Measurements from ENCODE around the gene COL11A2. TPM values are rescaled to one million over a fixed set of nuclear protein-coding genes. Genes with fewer than 3 reads are reported as not detected.

COL11A2 gene
- total and polyA plus RNA-seq, 2 experiments from 2014 or later = 1.6 to 2.7 TPM

DNA sequence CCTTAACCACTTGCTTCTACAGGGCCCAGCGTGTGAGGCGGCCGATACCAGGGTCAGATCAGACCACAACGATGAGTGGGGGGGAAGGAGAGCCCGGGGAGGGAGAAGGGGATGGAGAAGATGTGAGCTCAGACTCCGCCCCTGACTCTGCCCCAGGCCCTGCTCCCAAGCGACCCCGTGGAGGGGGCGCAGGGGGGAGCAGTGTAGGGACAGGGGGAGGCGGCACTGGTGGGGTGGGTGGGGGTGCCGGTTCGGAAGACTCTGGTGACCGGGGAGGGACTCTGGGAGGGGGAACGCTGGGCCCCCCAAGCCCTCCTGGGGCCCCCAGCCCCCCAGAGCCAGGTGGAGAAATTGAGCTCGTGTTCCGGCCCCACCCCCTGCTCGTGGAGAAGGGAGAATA is 18.9 kb upstream of the COL11A2 start:
- DNase-seq (ENCODE audit: low spot score) (no peak), ATAC-seq (no peak)
- peaks cover 47% of the 10 kb centered on the region for H3K4me1 ChIP-seq (ENCODE audit: insufficient read depth)
- H3F3A ChIP-seq (replicated peaks; ENCODE audit: low read depth) = peaks cover 7% of the 10 kb centered on the region; the same call in 1 of the 2 replicates
- peak overlapping the region; percentile 90; the same call in 1 of the 2 replicates for H3K4me3 ChIP-seq
- peaks cover 5% of the 10 kb centered on the region; the same call in 1 of the 2 replicates for H3K79me2 ChIP-seq (replicated peaks; ENCODE audit: insufficient read depth)
- H4K20me1 ChIP-seq (replicated peaks; ENCODE audit: insufficient read depth) = peaks cover 15% of the 10 kb centered on the region; the same call in 1 of the 2 replicates
- Mint-ChIP-seq H3K36me3 (ENCODE audit: low read depth) (peaks cover 19% of the 10 kb centered on the region), H3K27ac (no peak overlapping the region), H3K4me3 (no peak overlapping the region), H3K9me3 (no peaks in the 10 kb centered on the region; the same call in 2 of the 3 replicates), H3K27me3 (ENCODE audit: insufficient read depth, low read depth, poor library complexity) (peaks cover 73% of the 10 kb centered on the region), H3K4me1 (peaks cover 47% of the 10 kb centered on the region)
- peak overlapping the region; percentile 99; the same call in 1 of the 2 replicates for H3K4me2 ChIP-seq
- H3K27me3 ChIP-seq (ENCODE audit: insufficient read depth) = peaks cover 92% of the 10 kb centered on the region
- TF ChIP-seq ETS1 (IDR thresholded peaks at IDR 0.05) = no peak
- no peak for TF ChIP-seq ZNF331 (CRISPR knock-in tag; IDR thresholded peaks at IDR 0.05; ENCODE audit: low read depth)
- no peak for TF ChIP-seq CTCF (conservative IDR thresholded peaks at IDR 0.05; ENCODE audit: low read depth in 2 of 2)
- TF ChIP-seq CREB1 (CRISPR knock-in tag; IDR thresholded peaks at IDR 0.05; ENCODE audit: low read depth) = no peak
- TF ChIP-seq POLR2AphosphoS5 (IDR thresholded peaks at IDR 0.05; ENCODE audit: low read depth) = no peak
- no peak for TF ChIP-seq ZNF114 (CRISPR knock-in tag; IDR thresholded peaks at IDR 0.05)
- TF ChIP-seq EZH2 (IDR thresholded peaks at IDR 0.05; ENCODE audit: low read depth, unreplicated experiment) = no peak
- no peak for TF ChIP-seq STAT1 (IDR thresholded peaks at IDR 0.05; ENCODE audit: unreplicated experiment)
- TF ChIP-seq, protein P1, sequence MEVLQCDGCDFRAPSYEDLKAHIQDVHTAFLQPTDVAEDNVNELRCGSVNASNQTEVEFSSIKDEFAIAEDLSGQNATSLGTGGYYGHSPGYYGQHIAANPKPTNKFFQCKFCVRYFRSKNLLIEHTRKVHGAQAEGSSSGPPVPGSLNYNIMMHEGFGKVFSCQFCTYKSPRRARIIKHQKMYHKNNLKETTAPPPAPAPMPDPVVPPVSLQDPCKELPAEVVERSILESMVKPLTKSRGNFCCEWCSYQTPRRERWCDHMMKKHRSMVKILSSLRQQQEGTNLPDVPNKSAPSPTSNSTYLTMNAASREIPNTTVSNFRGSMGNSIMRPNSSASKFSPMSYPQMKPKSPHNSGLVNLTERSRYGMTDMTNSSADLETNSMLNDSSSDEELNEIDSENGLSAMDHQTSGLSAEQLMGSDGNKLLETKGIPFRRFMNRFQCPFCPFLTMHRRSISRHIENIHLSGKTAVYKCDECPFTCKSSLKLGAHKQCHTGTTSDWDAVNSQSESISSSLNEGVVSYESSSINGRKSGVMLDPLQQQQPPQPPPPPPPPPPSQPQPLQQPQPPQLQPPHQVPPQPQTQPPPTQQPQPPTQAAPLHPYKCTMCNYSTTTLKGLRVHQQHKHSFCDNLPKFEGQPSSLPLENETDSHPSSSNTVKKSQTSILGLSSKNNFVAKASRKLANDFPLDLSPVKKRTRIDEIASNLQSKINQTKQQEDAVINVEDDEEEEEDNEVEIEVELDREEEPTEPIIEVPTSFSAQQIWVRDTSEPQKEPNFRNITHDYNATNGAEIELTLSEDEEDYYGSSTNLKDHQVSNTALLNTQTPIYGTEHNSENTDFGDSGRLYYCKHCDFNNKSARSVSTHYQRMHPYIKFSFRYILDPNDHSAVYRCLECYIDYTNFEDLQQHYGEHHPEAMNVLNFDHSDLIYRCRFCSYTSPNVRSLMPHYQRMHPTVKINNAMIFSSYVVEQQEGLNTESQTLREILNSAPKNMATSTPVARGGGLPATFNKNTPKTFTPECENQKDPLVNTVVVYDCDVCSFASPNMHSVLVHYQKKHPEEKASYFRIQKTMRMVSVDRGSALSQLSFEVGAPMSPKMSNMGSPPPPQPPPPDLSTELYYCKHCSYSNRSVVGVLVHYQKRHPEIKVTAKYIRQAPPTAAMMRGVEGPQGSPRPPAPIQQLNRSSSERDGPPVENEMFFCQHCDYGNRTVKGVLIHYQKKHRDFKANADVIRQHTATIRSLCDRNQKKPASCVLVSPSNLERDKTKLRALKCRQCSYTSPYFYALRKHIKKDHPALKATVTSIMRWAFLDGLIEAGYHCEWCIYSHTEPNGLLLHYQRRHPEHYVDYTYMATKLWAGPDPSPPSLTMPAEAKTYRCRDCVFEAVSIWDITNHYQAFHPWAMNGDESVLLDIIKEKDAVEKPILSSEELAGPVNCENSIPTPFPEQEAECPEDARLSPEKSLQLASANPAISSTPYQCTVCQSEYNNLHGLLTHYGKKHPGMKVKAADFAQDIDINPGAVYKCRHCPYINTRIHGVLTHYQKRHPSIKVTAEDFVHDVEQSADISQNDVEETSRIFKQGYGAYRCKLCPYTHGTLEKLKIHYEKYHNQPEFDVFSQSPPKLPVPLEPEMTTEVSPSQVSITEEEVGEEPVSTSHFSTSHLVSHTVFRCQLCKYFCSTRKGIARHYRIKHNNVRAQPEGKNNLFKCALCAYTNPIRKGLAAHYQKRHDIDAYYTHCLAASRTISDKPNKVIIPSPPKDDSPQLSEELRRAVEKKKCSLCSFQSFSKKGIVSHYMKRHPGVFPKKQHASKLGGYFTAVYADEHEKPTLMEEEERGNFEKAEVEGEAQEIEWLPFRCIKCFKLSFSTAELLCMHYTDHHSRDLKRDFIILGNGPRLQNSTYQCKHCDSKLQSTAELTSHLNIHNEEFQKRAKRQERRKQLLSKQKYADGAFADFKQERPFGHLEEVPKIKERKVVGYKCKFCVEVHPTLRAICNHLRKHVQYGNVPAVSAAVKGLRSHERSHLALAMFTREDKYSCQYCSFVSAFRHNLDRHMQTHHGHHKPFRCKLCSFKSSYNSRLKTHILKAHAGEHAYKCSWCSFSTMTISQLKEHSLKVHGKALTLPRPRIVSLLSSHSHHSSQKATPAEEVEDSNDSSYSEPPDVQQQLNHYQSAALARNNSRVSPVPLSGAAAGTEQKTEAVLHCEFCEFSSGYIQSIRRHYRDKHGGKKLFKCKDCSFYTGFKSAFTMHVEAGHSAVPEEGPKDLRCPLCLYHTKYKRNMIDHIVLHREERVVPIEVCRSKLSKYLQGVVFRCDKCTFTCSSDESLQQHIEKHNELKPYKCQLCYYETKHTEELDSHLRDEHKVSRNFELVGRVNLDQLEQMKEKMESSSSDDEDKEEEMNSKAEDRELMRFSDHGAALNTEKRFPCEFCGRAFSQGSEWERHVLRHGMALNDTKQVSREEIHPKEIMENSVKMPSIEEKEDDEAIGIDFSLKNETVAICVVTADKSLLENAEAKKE (CRISPR knock-in tag; IDR thresholded peaks at IDR 0.05) = no peak
- no peak for TF ChIP-seq REST (IDR thresholded peaks at IDR 0.05; ENCODE audit: unreplicated experiment)
- TF ChIP-seq EZH2phosphoT487 (IDR thresholded peaks at IDR 0.05; ENCODE audit: unreplicated experiment) = no peak
- no peak for TF ChIP-seq NANOG (IDR thresholded peaks at IDR 0.05; ENCODE audit: borderline replicate concordance)
- no peak for TF ChIP-seq JUNB (IDR thresholded peaks at IDR 0.05; ENCODE audit: unreplicated experiment)
- H2AFZ ChIP-seq = no peak overlapping the region
- no peaks in the 10 kb centered on the region for H3K9me2 ChIP-seq (ENCODE audit: insufficient read depth)
- H3K27ac ChIP-seq (ENCODE audit: low read depth) = no peak overlapping the region
- no peaks in the 10 kb centered on the region for H3K36me3 ChIP-seq (ENCODE audit: insufficient read depth)

All from GM23338 (cell line).